GM19372 (cell line): ENCODE results near the gene TTLL10.
A peak's percentile ranks its signal among the peaks of the same experiment; 100 is the strongest.
"Not testable (repeated sequence)": the region's sequence is repeated elsewhere in the genome, so short reads cannot be mapped to it uniquely, and the experiment has no call there.

Source experiments
- ATAC-seq: cut with Tn5 transposase; IDR thresholded peaks from one replicate; pipeline ENCODE4 v1.9.1; 2021; ENCODE audit warnings: mild to moderate bottlenecking, low read depth, moderate library complexity; ENCODE audit not compliant: unreplicated experiment

The TTLL10 gene

GRCh38 chr1:1183833-1184775 is 10.4 kb downstream of the TTLL10 start:
- no peak for ATAC-seq

GRCh38 chr1:1185101-1185765 is 11.6 kb downstream of the TTLL10 start:
- ATAC-seq, result no peak

- ATAC-seq, result no peak
These were observed 14.3 kb downstream of the TTLL10 start for GRCh38 chr1:1187938-1188337.

- ATAC-seq, result no peak
These were observed 15.4 kb downstream of the TTLL10 start for GRCh38 chr1:1189111-1189510.

- ATAC-seq, result no peak
These were observed 18.1 kb downstream of the TTLL10 start for GRCh38 chr1:1191734-1192133.

- no peak for ATAC-seq
These were observed 21.0 kb downstream of the TTLL10 start for GRCh38 chr1:1194723-1195122.

GRCh38 chr1:1195726-1196125 is 22.0 kb downstream of the TTLL10 start:
- not testable (repeated sequence) for ATAC-seq

- no peak for ATAC-seq
These were observed 22.9 kb downstream of the TTLL10 start for GRCh38 chr1:1196431-1197187.

GRCh38 chr1:1197188-1197500 is 23.5 kb downstream of the TTLL10 start:
- ATAC-seq, result no peak

- no peak for ATAC-seq
These were observed 24.1 kb downstream of the TTLL10 start for GRCh38 chr1:1197551-1198422.

GRCh38 chr1:1198423-1199140 is 24.9 kb downstream of the TTLL10 start:
- ATAC-seq, result no peak

GRCh38 chr1:1199141-1199960 is 25.7 kb downstream of the TTLL10 start:
- no peak for ATAC-seq

GRCh38 chr1:1199961-1200875 is 26.5 kb downstream of the TTLL10 start:
- no peak for ATAC-seq

GRCh38 chr1:1200876-1201810 is 27.5 kb downstream of the TTLL10 start:
- peak; percentile 56 for ATAC-seq

- no peak for ATAC-seq
These were observed 29.3 kb downstream of the TTLL10 start for GRCh38 chr1:1202831-1203560.
